Cortex of kidney (tissue), 1 donor: ENCODE results near the gene LIMS1.
"Not testable (repeated sequence)": the region's sequence is repeated elsewhere in the genome, so short reads cannot be mapped to it uniquely, and the experiment has no call there.

Experiments used
- DNase-seq: peaks from one replicate; lab custom pipeline; 2025; lab: John Stamatoyannopoulos, UW

The LIMS1 gene

DNA sequence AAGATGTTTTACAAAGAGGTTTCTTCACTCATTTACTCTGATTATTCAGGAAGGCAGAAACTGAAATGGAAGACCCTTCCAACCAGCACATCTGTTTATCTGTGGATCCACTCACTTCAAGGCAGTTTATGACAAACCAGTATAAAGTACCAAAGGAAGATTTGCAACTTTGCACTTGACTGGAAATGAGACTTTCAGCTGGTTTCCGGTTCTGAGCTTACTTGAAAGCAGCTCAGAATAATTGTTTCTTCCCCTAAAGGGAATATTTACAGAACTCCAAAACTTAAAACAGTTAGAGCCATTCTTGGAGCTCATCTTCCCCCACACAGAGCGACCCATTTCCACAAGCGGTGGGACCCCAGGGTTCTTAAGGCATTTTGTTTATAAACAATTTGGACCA is 129.8 kb downstream of the LIMS1 start:
- not testable (repeated sequence) for DNase-seq

DNA sequence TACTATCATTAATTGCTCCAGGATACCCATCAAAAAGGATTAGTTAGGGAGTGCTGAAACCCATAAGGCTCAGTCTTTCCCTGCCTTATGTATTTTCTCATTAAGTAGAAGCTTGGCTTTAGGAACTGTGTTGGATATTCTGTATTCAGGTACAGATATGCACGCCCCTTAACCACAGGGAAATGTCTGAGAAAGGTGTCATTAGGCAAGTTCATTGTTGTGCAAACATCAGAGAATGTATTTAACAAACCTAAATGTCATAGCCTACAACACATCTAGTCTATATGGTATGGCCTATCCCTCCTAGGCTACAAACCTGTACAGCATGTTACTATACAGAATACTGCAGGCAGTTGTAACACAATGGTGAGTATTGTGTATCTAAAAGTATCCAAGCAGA is 130.7 kb downstream of the LIMS1 start:
- not testable (repeated sequence) for DNase-seq

DNA sequence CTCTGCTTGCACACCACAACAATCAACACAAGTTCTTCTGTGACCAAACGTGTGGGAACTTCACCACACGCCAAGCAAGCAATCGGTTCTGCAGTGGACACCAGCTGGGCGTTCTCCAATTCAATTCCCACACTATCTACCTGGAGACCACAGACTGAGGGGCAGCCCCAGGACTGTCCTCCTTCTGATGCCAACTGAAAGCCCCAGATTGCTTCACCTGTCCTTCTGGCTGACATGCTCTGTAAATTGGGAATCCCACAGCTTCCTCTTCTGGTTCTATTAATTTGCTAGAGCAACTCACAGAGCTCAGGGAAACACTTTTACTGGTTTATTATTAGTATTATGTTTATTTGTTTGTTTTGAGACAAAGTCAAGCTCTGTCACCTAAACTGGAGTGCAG is 131.7 kb downstream of the LIMS1 start:
- DNase-seq: not testable (repeated sequence)

DNA sequence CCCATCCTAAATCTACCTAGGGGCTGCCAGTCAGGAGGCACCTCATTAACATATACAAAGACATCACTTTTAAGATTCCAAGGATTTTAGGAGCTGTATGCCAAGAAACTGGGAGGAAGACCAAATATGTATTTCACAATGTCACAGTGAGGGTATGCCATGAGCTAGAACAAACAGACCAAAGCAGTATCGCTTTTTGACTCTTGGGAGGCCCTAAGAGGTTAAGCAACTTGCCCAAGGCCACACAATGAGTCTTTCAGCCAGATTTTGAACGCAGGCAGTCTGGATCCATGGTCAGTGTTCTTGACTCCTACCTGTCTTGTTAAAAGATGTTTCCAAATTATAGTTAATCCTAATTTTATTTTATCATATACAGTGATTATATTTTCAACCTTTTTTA is 132.9 kb downstream of the LIMS1 start:
- not testable (repeated sequence) for DNase-seq

DNA sequence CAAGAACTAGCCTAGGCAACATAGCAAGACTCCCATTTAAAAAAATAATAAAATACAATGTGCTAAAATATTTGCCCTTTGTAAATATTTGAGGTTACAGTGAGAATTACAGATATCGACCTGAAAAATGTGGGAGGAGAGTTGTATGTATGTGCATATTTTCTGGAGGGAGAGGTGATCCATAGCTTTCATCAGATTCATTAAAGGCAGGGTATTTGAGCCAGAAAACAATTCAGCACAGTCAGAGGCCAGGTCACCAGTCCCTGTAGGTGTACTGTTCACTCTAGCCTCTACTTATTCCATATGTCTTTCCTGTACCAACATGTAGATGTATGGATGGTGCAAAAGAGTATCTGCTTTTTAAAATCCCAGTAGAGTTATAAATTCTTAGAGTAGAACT is 136.0 kb downstream of the LIMS1 start:
- not testable (repeated sequence) for DNase-seq

DNA sequence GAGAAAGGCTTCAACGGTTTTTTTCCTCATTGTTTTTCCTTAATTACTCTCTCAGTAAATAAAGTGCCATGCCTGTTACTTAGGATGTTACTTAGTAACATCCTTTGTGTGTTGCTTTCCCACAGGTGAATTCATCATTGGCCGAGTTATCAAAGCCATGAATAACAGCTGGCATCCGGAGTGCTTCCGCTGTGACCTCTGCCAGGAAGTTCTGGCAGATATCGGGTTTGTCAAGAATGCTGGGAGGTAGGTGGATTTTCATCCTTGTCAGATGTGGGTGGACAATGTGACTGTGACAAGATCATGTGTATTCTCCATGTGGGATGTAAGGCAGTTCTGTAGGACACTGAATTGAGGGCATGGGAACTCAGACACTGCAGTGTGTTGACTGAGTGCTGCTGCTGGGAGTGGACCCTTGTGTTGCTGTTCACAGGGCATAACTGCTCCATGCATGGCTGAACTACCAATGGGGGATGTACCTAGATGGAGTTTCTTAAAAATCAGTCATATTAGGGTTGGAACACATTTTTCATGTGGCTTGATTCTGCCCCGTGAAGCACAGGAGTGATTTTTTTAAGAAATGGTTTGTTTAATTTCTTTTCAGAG is 138.0 kb downstream of the LIMS1 start:
- not testable (repeated sequence) for DNase-seq

DNA sequence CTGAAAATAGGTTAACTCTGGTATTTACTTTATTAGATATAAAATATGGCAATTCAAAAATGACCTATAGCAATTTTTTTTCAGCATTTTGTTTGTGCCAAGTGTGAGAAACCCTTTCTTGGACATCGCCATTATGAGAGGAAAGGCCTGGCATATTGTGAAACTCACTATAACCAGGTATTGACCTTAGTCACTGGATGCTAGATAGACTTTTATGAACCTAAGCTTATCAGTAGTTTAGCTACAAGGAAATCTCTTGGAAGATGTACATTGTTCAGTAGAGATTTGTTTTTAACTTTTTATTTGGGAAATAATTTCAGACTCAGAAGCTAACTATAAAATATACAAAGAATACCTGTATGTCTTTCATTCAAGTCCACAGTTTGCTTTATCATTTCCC is 142.3 kb downstream of the LIMS1 start:
- not testable (repeated sequence) for DNase-seq

DNA sequence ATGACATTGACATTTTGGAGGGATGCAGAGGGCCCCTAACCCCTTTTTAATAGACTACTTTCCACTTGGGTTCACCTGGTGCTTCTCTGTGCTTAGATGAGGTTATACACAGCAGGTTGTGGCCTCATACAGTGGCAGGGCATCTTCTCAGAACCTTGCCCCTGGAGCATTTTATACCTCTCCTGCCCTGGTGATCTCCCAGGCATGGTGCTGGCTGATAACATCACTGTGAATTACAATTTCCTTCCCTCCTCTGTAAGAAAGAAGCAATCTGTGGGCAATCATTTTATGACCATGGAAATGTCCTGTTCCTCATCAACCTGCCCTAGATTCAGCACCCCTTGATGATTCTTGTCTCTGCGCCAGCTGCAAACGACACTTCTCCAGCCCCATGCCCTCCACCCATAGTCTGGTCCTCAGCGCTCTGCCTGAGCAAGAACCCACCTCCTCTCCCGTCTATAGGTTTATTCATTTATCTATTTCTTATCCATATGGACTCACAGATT is 143.0 kb downstream of the LIMS1 start:
- not testable (repeated sequence) for DNase-seq

DNA sequence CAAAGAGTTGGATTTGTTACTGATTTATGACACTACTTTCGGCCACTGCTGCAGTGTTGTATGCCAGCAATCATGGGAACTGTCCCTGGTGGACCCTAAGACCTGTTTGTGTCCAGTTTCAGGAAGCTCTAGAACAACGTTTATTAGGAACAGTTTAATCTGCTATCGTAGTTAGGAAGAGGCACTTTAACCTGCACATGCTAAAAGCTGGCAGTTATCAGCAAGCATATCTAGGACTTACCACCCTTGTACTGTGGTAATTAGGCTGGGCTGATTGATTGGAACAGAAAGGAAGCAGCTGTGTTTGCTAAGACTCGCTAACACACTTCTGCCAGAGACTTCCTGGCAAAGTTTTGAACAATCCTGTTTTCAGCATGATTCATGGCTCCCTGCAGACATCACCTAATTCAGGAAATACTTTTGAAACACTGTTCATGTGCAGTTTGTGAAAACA is 144.0 kb downstream of the LIMS1 start:
- DNase-seq: not testable (repeated sequence)

DNA sequence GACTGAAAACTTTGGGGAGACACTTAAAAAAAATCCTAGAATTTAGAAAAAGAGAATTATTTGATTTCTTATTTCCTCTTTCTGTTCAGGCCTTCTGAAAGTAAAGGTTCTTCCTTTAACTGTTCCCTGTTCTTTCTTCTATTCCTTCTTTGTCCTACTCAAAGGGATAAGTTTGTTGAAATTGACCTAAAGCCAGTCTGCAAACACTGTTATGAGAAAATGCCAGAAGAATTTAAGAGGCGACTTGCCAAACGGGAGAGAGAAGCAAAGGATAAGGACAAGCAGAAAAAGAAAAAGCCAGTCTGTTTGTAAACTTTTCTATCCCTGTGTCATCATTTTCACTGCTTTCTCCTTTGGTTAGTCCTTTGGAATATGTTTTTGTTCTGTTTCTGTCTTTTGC is 146.5 kb downstream of the LIMS1 start:
- DNase-seq: not testable (repeated sequence)

DNA sequence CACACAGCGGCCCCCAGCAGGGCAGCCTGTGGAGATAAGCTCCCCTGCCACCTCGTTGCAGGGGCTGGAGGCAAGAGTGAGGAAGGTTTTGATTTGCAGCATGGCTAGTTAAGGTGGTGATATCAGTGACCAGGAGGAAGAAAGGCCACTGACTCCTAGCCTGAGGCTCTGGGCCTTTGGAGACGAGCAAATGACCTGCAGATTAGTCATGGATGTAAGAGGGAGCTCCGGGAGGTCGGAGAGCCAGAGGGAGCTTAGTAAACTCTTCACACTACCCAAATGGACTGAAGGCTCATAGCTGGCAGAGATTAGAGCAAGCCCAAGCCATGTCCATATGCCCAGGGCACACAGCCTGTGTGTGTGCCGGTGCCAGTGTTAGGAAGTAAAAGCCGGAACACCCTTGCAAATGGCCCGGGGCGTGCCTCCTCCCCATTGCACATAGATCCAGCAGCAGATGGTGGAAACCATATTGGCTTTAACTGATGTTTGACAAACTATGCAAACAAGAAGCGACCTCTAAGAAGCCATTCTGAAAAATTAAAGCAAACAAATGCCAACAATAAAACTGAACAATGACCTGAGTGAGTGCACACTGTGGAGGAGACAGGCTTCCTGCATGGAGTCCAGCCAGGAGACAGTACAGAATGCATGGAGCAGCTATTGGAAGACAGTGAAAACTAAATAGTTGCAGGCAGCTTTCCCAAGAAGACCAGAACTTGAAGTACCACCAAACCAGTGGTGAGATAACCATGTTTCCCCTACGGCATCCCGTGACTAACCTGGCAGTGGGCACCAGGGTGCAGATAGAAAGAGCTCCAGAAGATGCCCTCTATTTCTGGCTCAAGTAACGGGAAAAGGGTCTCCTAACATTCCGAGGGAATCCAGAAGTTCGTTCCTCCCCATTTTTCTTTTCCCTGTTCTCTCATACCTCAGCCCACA is 154.8 kb downstream of the LIMS1 start:
- DNase-seq: not testable (repeated sequence)

DNA sequence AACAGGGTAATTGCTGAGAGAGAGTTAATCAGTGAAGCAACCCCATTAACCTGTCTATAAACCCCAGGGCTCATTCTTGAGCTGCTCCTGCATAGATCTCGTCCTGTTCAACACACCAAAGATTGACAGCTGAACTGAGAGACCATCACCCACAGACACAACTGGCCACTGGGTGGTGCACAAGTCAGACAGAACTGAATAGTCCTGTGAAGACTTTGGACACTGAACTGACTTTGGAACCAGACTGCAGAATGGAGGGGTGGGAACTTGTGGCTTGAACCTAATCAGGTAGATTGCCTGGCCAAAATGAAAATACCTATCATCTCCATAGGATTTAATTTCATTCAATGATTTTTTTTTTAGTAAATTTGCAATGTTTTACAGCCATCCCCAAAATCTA is 155.7 kb downstream of the LIMS1 start:
- DNase-seq: not testable (repeated sequence)

DNA sequence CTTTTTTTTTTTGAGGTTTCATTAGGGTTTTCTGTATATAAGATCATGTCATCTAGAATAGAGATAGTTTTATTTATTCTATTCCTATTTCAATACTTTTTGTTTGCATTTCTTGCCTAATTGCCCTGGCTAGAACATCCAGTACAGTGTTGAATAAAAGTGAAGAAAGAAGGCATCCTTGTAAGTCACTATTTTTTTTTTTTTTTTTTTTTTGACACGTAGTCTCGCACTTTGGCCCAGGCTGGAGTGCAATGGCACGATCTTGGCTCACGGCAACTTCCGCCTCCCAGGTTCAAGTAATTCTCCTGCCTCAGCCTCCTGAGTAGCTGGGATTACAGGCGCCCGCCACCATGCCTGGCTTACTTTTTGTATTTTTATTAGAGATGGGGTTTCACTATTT is 157.2 kb downstream of the LIMS1 start:
- DNase-seq: no peak

DNA sequence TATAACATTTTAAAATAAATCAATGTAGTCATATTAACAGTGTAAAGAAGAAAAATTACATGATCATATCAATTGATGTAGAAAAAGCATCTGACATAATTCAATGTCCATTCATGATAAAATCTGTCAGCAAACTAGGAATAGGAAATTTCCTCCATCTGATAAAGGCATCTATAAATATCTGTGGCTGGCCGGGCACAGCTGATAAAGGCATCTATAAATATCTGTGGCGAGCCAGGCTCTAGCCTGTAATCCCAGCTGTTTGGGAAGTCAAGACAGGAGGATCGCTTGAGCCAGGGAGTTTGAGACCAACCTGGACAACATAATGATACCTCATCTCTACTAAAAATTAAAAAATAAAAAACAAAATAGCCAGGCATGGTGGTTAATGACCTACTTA is 166.9 kb downstream of the LIMS1 start:
- DNase-seq: no peak

DNA sequence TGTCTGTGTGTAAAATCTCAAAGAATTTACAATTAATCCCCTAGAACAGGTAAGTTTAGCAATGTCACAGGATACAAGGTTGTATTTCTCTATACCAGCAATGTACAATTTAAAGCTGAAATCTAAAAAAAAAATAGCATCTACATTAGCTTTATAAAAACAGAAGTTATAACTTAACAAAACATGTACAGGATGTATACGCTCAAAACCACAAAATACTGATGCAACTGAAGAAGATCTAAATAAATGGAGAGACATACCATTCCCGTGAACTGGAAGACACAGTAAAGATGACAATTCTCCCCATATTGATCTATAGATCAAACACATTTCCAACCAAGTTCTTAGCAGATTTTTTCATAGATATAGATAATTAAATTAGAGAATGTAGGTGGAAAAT is 167.5 kb downstream of the LIMS1 start:
- DNase-seq: no peak

DNA sequence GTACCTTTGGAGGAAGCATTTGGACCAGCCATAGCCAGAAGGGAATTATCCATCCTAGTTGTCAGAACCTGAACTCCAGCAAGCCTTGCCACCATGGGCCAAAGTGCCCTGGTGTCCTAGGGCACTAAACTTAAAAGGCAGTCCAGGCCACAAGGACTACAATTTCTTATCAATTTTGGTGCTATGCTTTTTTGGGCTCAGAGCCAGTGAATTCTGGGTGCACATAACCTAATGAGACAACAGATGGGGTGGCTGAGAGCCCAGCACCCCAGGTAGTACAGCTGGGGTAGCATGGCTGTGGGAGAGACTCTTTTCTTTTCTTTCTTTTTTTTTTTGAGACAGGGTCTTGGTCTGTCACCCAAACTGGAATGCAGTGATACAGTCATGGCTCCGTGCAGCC is 170.6 kb downstream of the LIMS1 start:
- no peak for DNase-seq

DNA sequence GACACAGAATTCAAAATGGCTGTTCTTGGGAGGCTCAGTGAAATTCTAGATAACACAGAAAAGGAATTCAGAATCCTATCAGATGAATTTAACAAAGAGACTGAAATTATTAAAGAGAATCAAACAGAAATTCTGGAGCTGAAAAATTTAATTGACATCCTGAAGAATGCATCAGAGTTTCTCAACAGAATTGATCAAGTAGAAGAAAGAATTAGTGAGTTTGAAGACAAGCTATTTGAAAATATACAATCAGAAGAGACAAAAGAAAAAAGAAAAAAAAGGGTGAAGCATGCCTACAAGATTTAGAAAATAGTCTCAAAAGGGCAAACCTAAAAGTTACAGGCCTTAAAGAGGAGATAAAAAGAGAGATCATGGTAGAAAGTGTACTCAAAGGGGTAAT is 173.0 kb downstream of the LIMS1 start:
- no peak for DNase-seq

DNA sequence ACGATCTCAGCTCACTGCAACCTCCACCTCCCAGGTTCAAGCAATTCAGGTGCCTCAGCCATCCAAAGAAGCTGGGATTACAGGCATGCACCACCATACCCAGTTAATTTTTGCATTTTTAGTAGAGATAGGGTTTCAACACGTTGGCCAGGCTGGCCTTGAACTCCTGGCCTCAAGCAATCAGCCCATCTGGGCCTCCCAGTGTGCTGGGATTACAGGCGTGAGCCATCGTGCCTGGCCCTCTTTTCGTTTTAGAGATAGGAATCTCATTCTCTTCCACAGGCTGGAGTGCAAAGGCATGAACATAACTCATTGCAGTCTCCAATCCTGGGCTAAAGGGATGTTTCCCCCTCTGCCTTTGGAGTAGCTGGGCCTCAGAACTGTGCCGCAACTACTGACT is 182.7 kb downstream of the LIMS1 start:
- DNase-seq: not testable (repeated sequence)

DNA sequence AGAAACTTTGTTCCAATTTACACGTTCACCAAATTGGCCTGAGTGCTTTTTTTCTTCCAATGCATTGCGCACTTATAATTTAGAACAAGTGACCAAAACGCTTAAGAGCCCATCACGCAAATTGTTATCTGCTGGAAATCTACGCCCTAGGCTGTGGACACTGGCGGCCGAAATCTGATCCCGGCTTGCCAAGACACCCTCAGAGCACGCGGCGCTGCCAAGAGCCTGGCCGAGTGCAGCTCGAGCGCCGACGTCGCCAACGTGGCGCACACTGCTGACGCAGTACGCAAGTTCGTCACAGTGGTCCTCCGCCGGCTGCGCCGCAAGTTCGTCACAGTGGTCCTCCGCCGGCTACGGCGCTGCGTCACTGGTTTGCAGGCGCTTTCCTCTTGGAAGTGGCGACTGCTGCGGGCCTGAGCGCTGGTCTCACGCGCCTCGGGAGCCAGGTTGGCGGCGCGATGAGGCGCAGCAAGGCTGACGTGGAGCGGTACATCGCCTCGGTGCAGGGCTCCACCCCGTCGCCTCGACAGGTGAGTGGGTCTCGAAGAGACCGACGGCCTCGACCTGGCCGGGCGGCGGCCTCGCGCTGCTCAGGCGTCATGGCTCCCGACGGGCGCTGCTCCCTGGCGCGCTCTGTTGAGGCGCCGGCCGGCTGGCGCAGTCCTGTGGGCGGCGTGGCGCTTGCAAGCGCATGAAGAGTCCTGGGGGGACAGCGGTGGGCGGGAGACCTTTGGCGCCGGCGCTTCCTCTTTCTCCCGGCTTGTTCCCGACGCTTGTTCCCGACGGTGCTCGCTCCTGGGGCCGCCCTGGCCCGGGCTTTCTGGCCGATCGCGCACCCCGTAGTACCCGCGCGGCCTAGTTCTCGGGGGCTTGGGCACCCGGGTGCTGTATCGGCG is 185.1 kb downstream of the LIMS1 start, which contains the start of gene RANBP2:
TSS of gene RANBP2 (plus strand) at position 334 of the 896 bp plus-strand sequence. CDS start at position 459, 125 bp downstream.
- peak; percentile 51 for DNase-seq

DNA sequence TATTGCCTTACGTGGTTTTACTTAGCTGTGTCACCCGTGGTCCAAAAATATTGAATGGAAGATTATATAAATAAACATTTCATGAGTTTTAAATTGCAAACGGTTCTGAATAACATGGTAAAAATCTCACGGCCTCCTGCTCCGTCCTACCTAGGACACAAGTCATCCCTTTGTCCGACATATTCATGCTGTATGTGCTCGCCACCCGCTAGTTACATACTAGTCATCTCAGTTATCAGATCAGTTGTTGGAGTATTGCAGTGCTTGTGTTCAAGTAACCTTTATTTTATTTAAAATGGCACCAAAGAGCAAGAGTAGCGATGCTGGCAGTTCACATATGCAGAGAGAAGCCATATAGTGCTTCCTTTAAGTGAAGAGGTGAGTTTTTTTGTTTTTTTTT is 191.8 kb downstream of the LIMS1 start:
- not testable (repeated sequence) for DNase-seq

DNA sequence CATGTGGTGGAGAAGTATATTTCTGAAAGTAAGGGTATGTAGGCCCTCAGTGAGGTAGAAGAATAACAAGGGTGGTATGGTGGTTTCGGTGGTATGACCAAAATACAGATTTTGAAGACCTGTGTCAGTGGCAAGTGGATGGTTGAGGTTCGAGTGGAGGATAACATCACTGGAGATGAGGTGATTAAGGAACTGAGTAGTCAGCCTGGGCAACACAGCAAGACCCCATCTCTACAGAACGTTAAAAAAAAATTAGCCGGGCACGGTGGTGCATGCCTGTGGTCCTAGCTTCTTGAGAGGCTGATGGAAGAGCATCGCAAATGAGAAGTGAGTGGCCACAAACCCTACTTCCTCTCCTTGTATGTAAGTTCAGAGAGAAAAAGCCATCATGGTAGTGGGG is 200.4 kb downstream of the LIMS1 start:
- not testable (repeated sequence) for DNase-seq
